GM18511 (cell line): ENCODE measurements around the gene PTTG1IP.

ENCODE experiments used
- ATAC-seq: cut with Tn5 transposase; IDR thresholded peaks from one replicate; pipeline ENCODE4 v1.9.1; 2021; ENCODE audit warnings: mild to moderate bottlenecking, moderate library complexity; ENCODE audit not compliant: unreplicated experiment

PTTG1IP gene

DNA sequence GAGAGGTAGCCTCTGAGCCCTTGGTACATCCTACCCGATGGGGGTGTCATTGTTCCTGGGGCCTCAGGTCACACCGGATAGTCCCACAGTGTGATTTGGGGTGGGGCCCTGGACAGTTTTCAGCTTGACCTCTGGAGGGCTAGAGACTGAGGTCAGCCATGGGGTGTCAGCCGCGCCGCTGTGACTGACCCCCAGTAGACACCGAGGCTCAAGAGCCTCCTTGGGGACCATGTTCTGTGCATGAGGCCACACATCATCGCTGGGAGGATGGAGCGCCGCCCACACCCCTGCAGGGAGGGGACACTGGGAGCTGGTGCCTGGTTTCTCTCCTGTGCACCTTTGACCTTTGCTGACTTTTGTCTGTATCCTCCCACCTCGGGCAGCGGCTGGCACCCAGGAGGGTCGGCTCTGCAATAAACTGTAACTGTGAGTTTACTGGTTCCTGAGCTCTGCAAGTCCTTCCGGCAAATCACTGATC, 24.6 kb upstream of the PTTG1IP start:
- ATAC-seq: no peak

- ATAC-seq: no peak
These were observed 24.0 kb upstream of the PTTG1IP start for GRCh38 chr21:44897326-44898010.

GRCh38 chr21:44896561-44897286, 23.2 kb upstream of the PTTG1IP start:
- no peak for ATAC-seq

GRCh38 chr21:44895859-44896258, 22.4 kb upstream of the PTTG1IP start:
- ATAC-seq: no peak

GRCh38 chr21:44894687-44895302, 21.3 kb upstream of the PTTG1IP start:
- no peak for ATAC-seq

DNA sequence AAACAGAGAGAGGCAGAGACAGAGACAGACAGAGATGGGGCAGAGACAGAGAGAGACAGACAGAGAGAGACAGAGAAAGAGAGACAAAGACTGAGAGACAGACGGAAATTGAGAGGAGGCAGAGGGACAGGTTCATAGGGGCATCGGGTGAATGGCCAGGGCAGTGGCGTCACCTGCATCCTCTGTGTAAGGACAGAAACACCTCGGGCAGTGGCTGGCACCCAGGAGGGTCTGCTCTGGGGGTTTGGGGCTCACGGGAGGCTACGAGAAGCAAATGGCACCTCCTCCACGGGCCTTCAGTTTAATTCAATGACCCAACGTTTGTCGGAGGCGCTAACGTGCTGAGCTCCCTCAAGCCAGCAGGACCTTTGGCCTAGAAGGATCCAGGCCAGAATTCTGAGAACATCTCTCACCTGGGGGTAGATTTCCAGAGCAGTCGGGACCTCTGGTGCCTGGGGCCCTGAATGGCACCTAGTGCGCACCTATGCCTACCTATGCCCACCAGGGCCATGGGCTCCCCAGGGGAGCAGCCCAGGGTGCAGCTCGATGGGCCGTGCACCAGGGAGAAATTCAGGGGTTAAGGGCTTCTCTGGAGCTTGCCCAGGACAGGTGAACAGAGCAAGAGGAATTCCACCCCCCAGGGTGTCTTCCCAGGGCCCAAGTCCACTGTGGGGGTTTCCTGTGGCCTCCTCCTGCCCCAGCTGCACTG, 20.6 kb upstream of the PTTG1IP start:
- ATAC-seq: no peak

DNA sequence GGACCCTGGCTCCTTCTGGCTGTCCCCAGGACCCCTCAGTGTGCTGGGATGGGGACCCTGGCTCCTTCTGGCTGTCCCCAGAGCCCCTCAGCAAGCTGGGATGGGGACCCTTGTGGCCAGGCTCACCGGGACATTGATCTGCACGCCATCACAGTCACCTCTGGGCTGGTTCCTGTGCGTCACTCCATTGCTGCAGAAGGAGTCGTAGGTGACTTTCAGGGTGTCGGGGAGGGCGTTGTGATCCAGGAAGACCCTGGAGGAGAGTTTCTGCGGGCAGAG, 19.7 kb upstream of the PTTG1IP start:
- no peak for ATAC-seq

GRCh38 chr21:44892536-44893277, 19.2 kb upstream of the PTTG1IP start:
- no peak for ATAC-seq

DNA sequence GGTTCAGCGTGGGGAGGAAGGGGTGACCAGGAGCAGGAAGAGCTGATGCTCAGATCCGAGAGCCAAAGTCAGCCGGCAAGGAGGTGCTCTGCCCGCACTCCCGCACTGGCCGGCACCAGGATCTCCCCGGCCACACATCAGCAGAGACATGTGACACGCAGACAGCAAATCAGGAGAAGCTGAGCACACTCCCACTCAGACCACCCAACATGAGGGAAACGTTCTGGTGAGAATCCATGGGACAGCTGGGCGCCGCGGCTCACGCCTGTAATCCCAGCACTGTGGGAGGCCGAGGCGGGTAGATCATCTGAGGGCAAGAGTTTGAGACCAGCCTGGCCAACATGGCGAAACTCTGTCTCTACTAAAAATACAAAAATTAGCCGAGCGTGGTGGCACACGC, 18.6 kb upstream of the PTTG1IP start:
- ATAC-seq: no peak

DNA sequence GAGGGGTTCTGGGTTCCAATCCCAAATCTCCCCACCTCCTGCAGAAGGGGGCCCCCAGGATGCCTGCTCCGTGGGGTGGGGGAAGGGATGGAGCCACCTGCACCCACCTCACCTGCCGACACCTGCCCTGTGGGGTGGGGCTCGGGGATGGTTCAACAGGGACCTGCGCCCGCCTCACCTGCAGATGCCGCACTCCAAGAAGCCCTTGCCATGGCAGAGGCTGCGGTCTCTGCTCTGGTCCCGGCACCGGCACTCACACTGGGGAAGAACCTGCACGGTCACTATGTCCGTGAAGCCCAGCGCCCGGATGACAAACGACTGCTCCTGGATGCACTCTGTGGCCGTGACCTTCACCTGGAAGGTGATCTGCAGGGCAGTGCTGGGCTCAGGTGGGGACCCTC, 18.1 kb upstream of the PTTG1IP start:
- ATAC-seq: no peak

- no peak for ATAC-seq
These were observed 17.6 kb upstream of the PTTG1IP start for GRCh38 chr21:44890961-44891541.

GRCh38 chr21:44890338-44890931, 16.9 kb upstream of the PTTG1IP start:
- no peak for ATAC-seq

DNA sequence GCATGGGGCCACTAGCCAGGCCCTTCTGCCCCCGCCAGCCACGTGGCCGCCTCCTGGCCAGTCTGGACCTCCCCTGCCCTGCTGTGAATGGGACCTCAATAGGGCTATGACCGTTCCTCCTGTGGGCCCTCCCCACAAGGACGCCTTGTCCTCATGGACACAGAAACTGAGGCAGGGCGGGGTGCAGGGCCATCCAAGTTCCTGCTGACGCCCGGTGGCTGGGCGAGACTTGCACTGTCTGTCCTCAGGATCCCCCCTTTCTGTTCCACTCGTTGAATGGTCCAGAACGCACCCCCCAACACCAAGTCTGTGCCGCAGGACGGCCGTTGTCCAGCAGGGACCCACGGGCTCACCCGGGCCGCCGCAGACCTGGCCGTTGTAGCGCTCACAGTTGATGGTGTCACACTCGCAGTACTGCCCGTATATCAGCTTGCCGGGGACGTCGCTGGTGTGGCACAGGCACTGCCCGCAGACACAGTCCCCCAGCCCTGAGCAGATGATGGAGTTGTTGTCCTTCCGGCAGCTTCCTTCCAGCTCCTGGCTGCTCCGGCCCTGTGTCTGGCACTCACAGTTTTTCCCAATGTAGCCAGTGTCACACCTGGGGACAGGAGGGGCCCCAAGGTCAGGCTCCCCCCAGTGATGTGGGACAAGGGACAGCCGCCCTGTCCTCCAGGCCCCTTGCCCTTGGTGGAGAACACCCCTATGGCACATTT, 16.3 kb upstream of the PTTG1IP start:
- no peak for ATAC-seq

GRCh38 chr21:44888581-44889550, 15.4 kb upstream of the PTTG1IP start:
- no peak for ATAC-seq

- ATAC-seq: no peak
These were observed 14.5 kb upstream of the PTTG1IP start for GRCh38 chr21:44887807-44888580.

- ATAC-seq: no peak
These were observed 13.8 kb upstream of the PTTG1IP start for GRCh38 chr21:44887126-44887806.
